GM23338 (cell line): ENCODE results near the gene VRK3. TPM values are rescaled to one million over a fixed set of nuclear protein-coding genes. Genes with fewer than 3 reads are reported as not detected.

Source experiments
- ATAC-seq: fragments of 200-7000 bp; cut with Tn5 transposase; 3 replicates; pipeline ENCODE4 v1.9.1; 2020
- DNase-seq: peaks from one replicate; pipeline ENCODE4 v3.0.0-alpha.2; 2015; ENCODE audit warnings: low spot score
- H2AFZ ChIP-seq: fragments of 200-600 bp; sonication (generic); 2 replicates; pipeline ENCODE4 v1.8.0; 2016; ENCODE audit warnings: antibody characterized with exemption, mild to moderate bottlenecking, moderate library complexity
- H3F3A ChIP-seq: fragments of 200-600 bp; sonication (generic); replicated peaks from 2 replicates; pipeline ENCODE4 v1.8.0; 2017; ENCODE audit warnings: antibody characterized with exemption, mixed run types, low read depth
- H3K27ac ChIP-seq: fragments of 200-600 bp; sonication (generic); 2 replicates; pipeline ENCODE4 v1.6.1; 2016; ENCODE audit warnings: low read depth
- H3K27me3 ChIP-seq: fragments of 200-600 bp; sonication (generic); 2 replicates; pipeline ENCODE4 v1.8.0; 2016; ENCODE audit warnings: mild to moderate bottlenecking, mixed run types, moderate library complexity; ENCODE audit not compliant: insufficient read depth
- H3K36me3 ChIP-seq: fragments of 200-600 bp; sonication (generic); 2 replicates; pipeline ENCODE4 v1.8.0; 2016; ENCODE audit warnings: mild to moderate bottlenecking; ENCODE audit not compliant: insufficient read depth
- H3K4me1 ChIP-seq: fragments of 200-600 bp; sonication (generic); 2 replicates; pipeline ENCODE4 v1.8.0; 2016; ENCODE audit warnings: mild to moderate bottlenecking, moderate library complexity; ENCODE audit not compliant: insufficient read depth
- H3K4me2 ChIP-seq: fragments of 200-600 bp; sonication (generic); 2 replicates; pipeline ENCODE4 v1.7.1; 2017; ENCODE audit warnings: mixed run types
- H3K4me3 ChIP-seq: fragments of 200-600 bp; sonication (generic); 2 replicates; pipeline ENCODE4 v1.6.1; 2016; ENCODE audit warnings: mixed run types
- H3K79me2 ChIP-seq: fragments of 200-600 bp; sonication (generic); replicated peaks from 2 replicates; pipeline ENCODE4 v1.8.0; 2017; ENCODE audit warnings: mild to moderate bottlenecking; ENCODE audit not compliant: insufficient read depth
- H3K9me2 ChIP-seq: fragments of 200-600 bp; sonication (generic); 2 replicates; pipeline ENCODE4 v1.8.0; 2017; ENCODE audit not compliant: insufficient read depth
- H4K20me1 ChIP-seq: fragments of 200-600 bp; sonication (generic); replicated peaks from 2 replicates; pipeline ENCODE4 v1.8.0; 2017; ENCODE audit warnings: mild to moderate bottlenecking; ENCODE audit not compliant: insufficient read depth
- H3K27ac Mint-ChIP-seq: 2 replicates; pipeline ENCODE4 v1.8.0; 2020; ENCODE audit warnings: inconsistent platforms, mild to moderate bottlenecking, moderate library complexity, mixed read lengths
- H3K27me3 Mint-ChIP-seq: 3 replicates; pipeline ENCODE4 v1.8.0; 2022; ENCODE audit warnings: low read depth, mild to moderate bottlenecking, moderate library complexity, mixed read lengths, inconsistent platforms; ENCODE audit not compliant: insufficient read depth, poor library complexity
- H3K36me3 Mint-ChIP-seq: 3 replicates; pipeline ENCODE4 v1.8.0; 2021; ENCODE audit warnings: low read depth, mild to moderate bottlenecking, inconsistent platforms, moderate library complexity, mixed read lengths
- H3K4me1 Mint-ChIP-seq: 3 replicates; pipeline ENCODE4 v1.8.0; 2020; ENCODE audit warnings: mild to moderate bottlenecking, inconsistent platforms, mixed read lengths
- H3K4me3 Mint-ChIP-seq: 3 replicates; pipeline ENCODE4 v1.8.0; 2021; ENCODE audit warnings: moderate library complexity, mild to moderate bottlenecking, inconsistent platforms, mixed read lengths
- H3K9me3 Mint-ChIP-seq: 3 replicates; pipeline ENCODE4 v1.8.0; 2020; ENCODE audit warnings: moderate library complexity, mild to moderate bottlenecking, inconsistent platforms, mixed read lengths
- CREB1 ChIP-seq: fragments of 250-450 bp; sonication (Bioruptor Pico); IDR thresholded peaks from 2 replicates; pipeline ENCODE4 v1.5.0; 2020; ENCODE audit warnings: low read depth, mild to moderate bottlenecking, moderate library complexity
- EZH2phosphoT487 ChIP-seq: fragments of 200-600 bp; sonication (generic); IDR thresholded peaks from one replicate; pipeline ENCODE4 v1.8.1; 2018; ENCODE audit warnings: antibody characterized with exemption; ENCODE audit not compliant: unreplicated experiment
- JUNB ChIP-seq: IDR thresholded peaks from one replicate; pipeline ENCODE4 v1.6.1; 2016; ENCODE audit warnings: antibody characterized with exemption; ENCODE audit not compliant: unreplicated experiment
- NANOG ChIP-seq: IDR thresholded peaks from 2 replicates; pipeline ENCODE4 v1.6.1; 2016; ENCODE audit warnings: antibody characterized with exemption, borderline replicate concordance
- STAT1 ChIP-seq: IDR thresholded peaks from one replicate; pipeline ENCODE4 v1.6.1; 2016; ENCODE audit warnings: antibody characterized with exemption; ENCODE audit not compliant: unreplicated experiment
- polyA plus RNA-seq: library from polyadenylated mRNA; unstranded; fragments of >200 nt; fragmentation: Nextera tagmentation; extraction: Ambion mirVana; gene quantifications from 2 replicates; pipeline ENCODE4 v1.2.1, GENCODE V29; 2016
- total RNA-seq: library from RNA; depleted of rRNA; stranded (reverse); fragments of >200 nt; shearing (Covaris generic); gene quantifications from 2 replicates; pipeline ENCODE4 v1.2.3, GENCODE V29; 2014; rRNA removed
- TF ChIP-seq, protein P1 (sequence below): fragments of 250-450 bp; sonication (Bioruptor Pico); IDR thresholded peaks from 2 replicates; pipeline ENCODE4 v1.5.0; 2020; ENCODE audit warnings: mild to moderate bottlenecking, moderate library complexity

The VRK3 gene
- total and polyA plus RNA-seq, 2 experiments from 2014 or later = 17.4 to 29.1 TPM

DNA sequence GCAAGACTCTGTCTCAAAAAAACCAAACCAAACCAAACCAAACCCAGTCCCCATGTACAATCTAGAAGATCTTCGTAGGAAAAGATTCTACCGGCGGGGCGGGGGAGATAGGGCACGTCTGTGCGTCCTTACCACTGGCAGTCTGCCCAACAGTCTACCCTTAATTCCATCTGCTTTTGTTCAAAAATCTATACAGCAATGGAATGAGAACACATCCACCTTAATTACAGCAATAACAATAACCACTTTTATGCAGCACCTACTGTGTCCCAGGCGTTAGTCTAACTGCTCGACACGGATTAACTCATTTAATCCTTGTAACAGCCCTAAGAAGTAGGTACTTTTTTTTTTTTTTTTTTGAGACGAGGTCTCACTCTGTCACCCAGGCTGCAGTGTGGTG lies 98.7 kb downstream of the VRK3 start:
- Histone ChIP-seq H4K20me1 (peaks cover 42% of the 10 kb centered on the region), H3K36me3 (peaks cover 17% of the 10 kb centered on the region), H3K4me1 (peaks cover 15% of the 10 kb centered on the region), H3K4me3 (no peak overlapping the region), H3F3A (peaks cover 4% of the 10 kb centered on the region), H3K4me2 (no peak overlapping the region), H3K27ac (0 out of 2 replicates have a peak overlapping the region, but pooled peaks have one; percentile 14), H3K79me2 (peaks cover 78% of the 10 kb centered on the region), H3K27me3 (no peaks in the 10 kb centered on the region), H2AFZ (no peak overlapping the region), H3K9me2 (no peaks in the 10 kb centered on the region)
- Mint-ChIP-seq H3K9me3 (peaks cover 10% of the 10 kb centered on the region), H3K4me1 (peaks cover 49% of the 10 kb centered on the region), H3K36me3 (peaks cover 89% of the 10 kb centered on the region), H3K27me3 (peaks cover 36% of the 10 kb centered on the region), H3K4me3 (no peak overlapping the region), H3K27ac (no peak overlapping the region)
- DNase-seq (no peak), ATAC-seq (no peak)
- TF ChIP-seq STAT1 = no peak
- TF ChIP-seq CREB1 (CRISPR knock-in tag) = no peak
- no peak for TF ChIP-seq EZH2phosphoT487
- TF ChIP-seq, protein P1, sequence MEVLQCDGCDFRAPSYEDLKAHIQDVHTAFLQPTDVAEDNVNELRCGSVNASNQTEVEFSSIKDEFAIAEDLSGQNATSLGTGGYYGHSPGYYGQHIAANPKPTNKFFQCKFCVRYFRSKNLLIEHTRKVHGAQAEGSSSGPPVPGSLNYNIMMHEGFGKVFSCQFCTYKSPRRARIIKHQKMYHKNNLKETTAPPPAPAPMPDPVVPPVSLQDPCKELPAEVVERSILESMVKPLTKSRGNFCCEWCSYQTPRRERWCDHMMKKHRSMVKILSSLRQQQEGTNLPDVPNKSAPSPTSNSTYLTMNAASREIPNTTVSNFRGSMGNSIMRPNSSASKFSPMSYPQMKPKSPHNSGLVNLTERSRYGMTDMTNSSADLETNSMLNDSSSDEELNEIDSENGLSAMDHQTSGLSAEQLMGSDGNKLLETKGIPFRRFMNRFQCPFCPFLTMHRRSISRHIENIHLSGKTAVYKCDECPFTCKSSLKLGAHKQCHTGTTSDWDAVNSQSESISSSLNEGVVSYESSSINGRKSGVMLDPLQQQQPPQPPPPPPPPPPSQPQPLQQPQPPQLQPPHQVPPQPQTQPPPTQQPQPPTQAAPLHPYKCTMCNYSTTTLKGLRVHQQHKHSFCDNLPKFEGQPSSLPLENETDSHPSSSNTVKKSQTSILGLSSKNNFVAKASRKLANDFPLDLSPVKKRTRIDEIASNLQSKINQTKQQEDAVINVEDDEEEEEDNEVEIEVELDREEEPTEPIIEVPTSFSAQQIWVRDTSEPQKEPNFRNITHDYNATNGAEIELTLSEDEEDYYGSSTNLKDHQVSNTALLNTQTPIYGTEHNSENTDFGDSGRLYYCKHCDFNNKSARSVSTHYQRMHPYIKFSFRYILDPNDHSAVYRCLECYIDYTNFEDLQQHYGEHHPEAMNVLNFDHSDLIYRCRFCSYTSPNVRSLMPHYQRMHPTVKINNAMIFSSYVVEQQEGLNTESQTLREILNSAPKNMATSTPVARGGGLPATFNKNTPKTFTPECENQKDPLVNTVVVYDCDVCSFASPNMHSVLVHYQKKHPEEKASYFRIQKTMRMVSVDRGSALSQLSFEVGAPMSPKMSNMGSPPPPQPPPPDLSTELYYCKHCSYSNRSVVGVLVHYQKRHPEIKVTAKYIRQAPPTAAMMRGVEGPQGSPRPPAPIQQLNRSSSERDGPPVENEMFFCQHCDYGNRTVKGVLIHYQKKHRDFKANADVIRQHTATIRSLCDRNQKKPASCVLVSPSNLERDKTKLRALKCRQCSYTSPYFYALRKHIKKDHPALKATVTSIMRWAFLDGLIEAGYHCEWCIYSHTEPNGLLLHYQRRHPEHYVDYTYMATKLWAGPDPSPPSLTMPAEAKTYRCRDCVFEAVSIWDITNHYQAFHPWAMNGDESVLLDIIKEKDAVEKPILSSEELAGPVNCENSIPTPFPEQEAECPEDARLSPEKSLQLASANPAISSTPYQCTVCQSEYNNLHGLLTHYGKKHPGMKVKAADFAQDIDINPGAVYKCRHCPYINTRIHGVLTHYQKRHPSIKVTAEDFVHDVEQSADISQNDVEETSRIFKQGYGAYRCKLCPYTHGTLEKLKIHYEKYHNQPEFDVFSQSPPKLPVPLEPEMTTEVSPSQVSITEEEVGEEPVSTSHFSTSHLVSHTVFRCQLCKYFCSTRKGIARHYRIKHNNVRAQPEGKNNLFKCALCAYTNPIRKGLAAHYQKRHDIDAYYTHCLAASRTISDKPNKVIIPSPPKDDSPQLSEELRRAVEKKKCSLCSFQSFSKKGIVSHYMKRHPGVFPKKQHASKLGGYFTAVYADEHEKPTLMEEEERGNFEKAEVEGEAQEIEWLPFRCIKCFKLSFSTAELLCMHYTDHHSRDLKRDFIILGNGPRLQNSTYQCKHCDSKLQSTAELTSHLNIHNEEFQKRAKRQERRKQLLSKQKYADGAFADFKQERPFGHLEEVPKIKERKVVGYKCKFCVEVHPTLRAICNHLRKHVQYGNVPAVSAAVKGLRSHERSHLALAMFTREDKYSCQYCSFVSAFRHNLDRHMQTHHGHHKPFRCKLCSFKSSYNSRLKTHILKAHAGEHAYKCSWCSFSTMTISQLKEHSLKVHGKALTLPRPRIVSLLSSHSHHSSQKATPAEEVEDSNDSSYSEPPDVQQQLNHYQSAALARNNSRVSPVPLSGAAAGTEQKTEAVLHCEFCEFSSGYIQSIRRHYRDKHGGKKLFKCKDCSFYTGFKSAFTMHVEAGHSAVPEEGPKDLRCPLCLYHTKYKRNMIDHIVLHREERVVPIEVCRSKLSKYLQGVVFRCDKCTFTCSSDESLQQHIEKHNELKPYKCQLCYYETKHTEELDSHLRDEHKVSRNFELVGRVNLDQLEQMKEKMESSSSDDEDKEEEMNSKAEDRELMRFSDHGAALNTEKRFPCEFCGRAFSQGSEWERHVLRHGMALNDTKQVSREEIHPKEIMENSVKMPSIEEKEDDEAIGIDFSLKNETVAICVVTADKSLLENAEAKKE (CRISPR knock-in tag) = no peak
- TF ChIP-seq JUNB = no peak
- TF ChIP-seq NANOG = no peak

Other genes with a start within 250 kb of the VRK3 start
- gene FUZ, start 212.1 kb downstream of the VRK3 start, total RNA-seq = 25.7 and 34.8 TPM in 2 replicates
- gene FUZ, start 212.1 kb downstream of the VRK3 start, polyA plus RNA-seq = 24.3 TPM in 2 replicates
- gene MED25, start 207.1 kb downstream of the VRK3 start, total RNA-seq = 47.1 and 58.6 TPM in 2 replicates
- gene MED25, start 207.1 kb downstream of the VRK3 start, polyA plus RNA-seq = 45.6 and 46.4 TPM in 2 replicates
- gene PTOV1, start 174.2 kb downstream of the VRK3 start, total RNA-seq = 194 and 209 TPM in 2 replicates
- gene PTOV1, start 174.2 kb downstream of the VRK3 start, polyA plus RNA-seq = 188 and 225 TPM in 2 replicates
- gene PNKP, start 157.8 kb downstream of the VRK3 start, total RNA-seq = 81.4 and 99.6 TPM in 2 replicates
- 109 and 112 TPM in 2 replicates for gene PNKP, start 157.8 kb downstream of the VRK3 start, polyA plus RNA-seq
- 15.7 and 21.5 TPM in 2 replicates for gene AKT1S1, start 148.0 kb downstream of the VRK3 start, total RNA-seq
- gene AKT1S1, start 148.0 kb downstream of the VRK3 start, polyA plus RNA-seq = 28.0 and 28.6 TPM in 2 replicates
- 12.1 and 19.3 TPM in 2 replicates for gene TBC1D17, start 147.7 kb downstream of the VRK3 start, total RNA-seq
- 39.5 and 43.1 TPM in 2 replicates for gene TBC1D17, start 147.7 kb downstream of the VRK3 start, polyA plus RNA-seq
- gene IL4I1, start 128.5 kb downstream of the VRK3 start, total RNA-seq = 0.50 and 0.69 TPM in 2 replicates
- gene IL4I1, start 128.5 kb downstream of the VRK3 start, polyA plus RNA-seq = 0.57 and 0.60 TPM in 2 replicates
- gene ATF5, start 96.2 kb downstream of the VRK3 start, total RNA-seq = 7.4 and 8.2 TPM in 2 replicates
- gene ATF5, start 96.2 kb downstream of the VRK3 start, polyA plus RNA-seq = 9.6 and 10.3 TPM in 2 replicates
- 87.7 and 99.4 TPM in 2 replicates for gene NUP62, start 95.9 kb downstream of the VRK3 start, total RNA-seq
- 54.0 and 55.5 TPM in 2 replicates for gene NUP62, start 95.9 kb downstream of the VRK3 start, polyA plus RNA-seq
- not detected in 2 replicates for gene SIGLEC11, start 64.2 kb downstream of the VRK3 start, total RNA-seq
- gene SIGLEC11, start 64.2 kb downstream of the VRK3 start, polyA plus RNA-seq = not detected in 2 replicates
- gene ZNF473, start 633 bp upstream of the VRK3 start, total RNA-seq = 17.4 and 18.9 TPM in 2 replicates
- 1.5 and 3.3 TPM in 2 replicates for gene ZNF473, start 633 bp upstream of the VRK3 start, polyA plus RNA-seq
- 3.1 TPM in 1 of 2 replicates, not detected in the other for gene IZUMO2, start 137.9 kb upstream of the VRK3 start, total RNA-seq
- 5.0 and 6.2 TPM in 2 replicates for gene IZUMO2, start 137.9 kb upstream of the VRK3 start, polyA plus RNA-seq
- gene MYH14, start 178.2 kb upstream of the VRK3 start, total RNA-seq = 25.5 and 27.3 TPM in 2 replicates
- gene MYH14, start 178.2 kb upstream of the VRK3 start, polyA plus RNA-seq = 27.5 and 29.1 TPM in 2 replicates